Lung (tissue), 12 donors: Measurements from ENCODE around the gene RAP1A. TPM values are rescaled to one million over a fixed set of nuclear protein-coding genes. Genes with fewer than 3 reads are reported as not detected.

Source experiments
- ATAC-seq: fragments of 200-7000 bp; cut with Tn5 transposase; one replicate; pipeline ENCODE4 v1.9.1; 2020; ENCODE audit warnings: moderate number of reproducible peaks; ENCODE audit not compliant: insufficient read depth, low FRiP score
- DNase-seq, 3 donors: peaks; one replicate each; pipeline ENCODE4 v3.0.0-alpha.2; 2013 to 2017
- H3K27ac ChIP-seq, 2 donors: one replicate each; pipeline ENCODE4 v1.5.1; 2013; ENCODE audit warnings: mild to moderate bottlenecking in 2 of 2, moderate library complexity in 2 of 2, control low read depth in 1 of 2, inconsistent platforms in 1 of 2, low read depth in 1 of 2, low read length in 1 of 2
- H3K27me3 ChIP-seq, 3 donors: one replicate each; pipeline ENCODE4 v1.5.1; 2013; ENCODE audit warnings: low read length in 2 of 3; ENCODE audit not compliant: control insufficient read depth in 3 of 3, insufficient read depth in 3 of 3
- H3K36me3 ChIP-seq, 4 donors: one replicate each; pipeline ENCODE4 v1.5.1; 2013; ENCODE audit warnings: low read length in 4 of 4, mild to moderate bottlenecking in 1 of 4, moderate library complexity in 1 of 4; ENCODE audit not compliant: control insufficient read depth in 4 of 4, insufficient read depth in 4 of 4
- H3K4me1 ChIP-seq, 5 donors: one replicate each; pipeline ENCODE4 v1.5.1; 2013; ENCODE audit warnings: low read length in 5 of 5, mild to moderate bottlenecking in 2 of 5, moderate library complexity in 1 of 5; ENCODE audit not compliant: control insufficient read depth in 5 of 5, insufficient read depth in 5 of 5
- H3K4me3 ChIP-seq: one replicate; pipeline ENCODE4 v1.5.1; 2013; ENCODE audit warnings: mild to moderate bottlenecking, control low read depth, moderate library complexity
- H3K9ac ChIP-seq, 2 donors: one replicate each; pipeline ENCODE4 v1.5.1; 2013; ENCODE audit warnings: low read length in 2 of 2, control low read depth in 1 of 2; ENCODE audit not compliant: insufficient read depth in 1 of 2
- H3K9me3 ChIP-seq, 4 donors: one replicate each; pipeline ENCODE4 v1.5.1; 2013; ENCODE audit warnings: low read length in 3 of 4, mild to moderate bottlenecking in 1 of 4, moderate library complexity in 1 of 4; ENCODE audit not compliant: control insufficient read depth in 4 of 4, insufficient read depth in 3 of 4
- WGBS, 2 donors: extraction: QIAGEN DNeasy Blood & Tissue Kit; methylation state at CpG; one replicate each; pipeline ENCODE4 v1.1.7; 2013; 5-methylcytosine and 5-hydroxymethylcytosine counted together
- polyA plus RNA-seq, 2 donors: library from polyadenylated mRNA; stranded (reverse); fragments of 200-250 nt; gene quantifications; one replicate each; pipeline ENCODE4 v1.2.1, GENCODE V29; 2013
- total RNA-seq, 2 donors: library from RNA; depleted of rRNA in 1 of 2; stranded (reverse); fragments of >200 nt in 1 of 2; gene quantifications; one replicate each; pipeline ENCODE4 v1.2.1, GENCODE V29; 2014 to 2021
- TF ChIP-seq, protein P1 (sequence below): IDR thresholded peaks from 2 replicates; pipeline ENCODE4 v1.5.1; 2012; ENCODE audit warnings: mild to moderate bottlenecking; ENCODE audit errors: control extremely low read depth, extremely low read depth
- donor health status: control.
- donor health status: control.
- donor health status: Bipolar disorder and iron deficiency.
- donor health status: healthy.
- donor health status: DM: yes; HTN: yes; CAD: no.

Gene RAP1A
- total and polyA plus RNA-seq, 4 donors, result 64.5 to 97.3 (median 77.6) TPM

DNA sequence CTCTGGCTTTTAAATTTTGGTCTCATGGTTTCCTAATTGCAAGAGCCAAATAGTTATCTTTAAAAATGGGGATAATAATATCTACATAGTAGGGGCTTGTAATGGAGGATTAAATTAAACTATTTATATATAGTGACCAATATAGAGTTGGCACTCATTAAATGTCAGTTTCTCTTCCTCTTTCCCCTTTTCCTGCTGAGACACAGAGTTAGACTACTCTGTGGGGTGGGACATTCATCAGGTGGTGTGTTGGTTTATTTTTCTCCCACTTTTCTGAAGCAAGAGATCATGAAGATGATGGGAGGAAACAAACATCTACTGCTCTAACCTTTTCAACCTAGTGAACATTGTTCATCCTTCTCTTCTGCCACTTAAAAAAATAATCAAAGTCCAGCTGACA is 17.3 kb upstream of the RAP1A start:
- Histone ChIP-seq H3K4me3 (no peak overlapping the region), H3K9me3 (no peaks in the 10 kb centered on the region), H3K9ac (no peak overlapping the region), H3K27ac (no peak overlapping the region), H3K27me3 (no peaks in the 10 kb centered on the region), H3K36me3 (no peaks in the 10 kb centered on the region), H3K4me1 (peaks cover 0 to 51% (median 21%) of the 10 kb centered on the region in 5 donors)
- ATAC-seq (no peak), DNase-seq (no peak)
- TF ChIP-seq, protein P1, sequence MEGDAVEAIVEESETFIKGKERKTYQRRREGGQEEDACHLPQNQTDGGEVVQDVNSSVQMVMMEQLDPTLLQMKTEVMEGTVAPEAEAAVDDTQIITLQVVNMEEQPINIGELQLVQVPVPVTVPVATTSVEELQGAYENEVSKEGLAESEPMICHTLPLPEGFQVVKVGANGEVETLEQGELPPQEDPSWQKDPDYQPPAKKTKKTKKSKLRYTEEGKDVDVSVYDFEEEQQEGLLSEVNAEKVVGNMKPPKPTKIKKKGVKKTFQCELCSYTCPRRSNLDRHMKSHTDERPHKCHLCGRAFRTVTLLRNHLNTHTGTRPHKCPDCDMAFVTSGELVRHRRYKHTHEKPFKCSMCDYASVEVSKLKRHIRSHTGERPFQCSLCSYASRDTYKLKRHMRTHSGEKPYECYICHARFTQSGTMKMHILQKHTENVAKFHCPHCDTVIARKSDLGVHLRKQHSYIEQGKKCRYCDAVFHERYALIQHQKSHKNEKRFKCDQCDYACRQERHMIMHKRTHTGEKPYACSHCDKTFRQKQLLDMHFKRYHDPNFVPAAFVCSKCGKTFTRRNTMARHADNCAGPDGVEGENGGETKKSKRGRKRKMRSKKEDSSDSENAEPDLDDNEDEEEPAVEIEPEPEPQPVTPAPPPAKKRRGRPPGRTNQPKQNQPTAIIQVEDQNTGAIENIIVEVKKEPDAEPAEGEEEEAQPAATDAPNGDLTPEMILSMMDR, result no peak

DNA sequence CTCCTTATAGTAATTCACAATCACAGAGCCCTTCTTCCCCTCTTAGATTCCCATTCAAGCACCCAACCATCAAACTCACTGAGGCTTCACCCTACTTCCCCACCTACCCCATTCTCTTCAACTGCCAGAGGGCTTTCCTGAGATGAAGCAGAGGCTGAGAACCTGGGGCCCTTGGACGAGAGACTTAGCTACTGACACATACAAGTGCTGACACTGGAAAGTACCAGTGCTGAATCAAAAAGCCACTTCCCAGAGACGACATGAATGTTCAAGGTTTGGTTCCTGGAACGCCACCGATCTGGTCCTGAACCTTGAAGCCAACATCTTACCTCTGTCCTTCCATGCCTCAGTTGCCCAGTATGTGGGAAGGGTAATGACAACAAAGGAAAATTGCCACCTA is 16.6 kb upstream of the RAP1A start:
- DNase-seq (no peak), ATAC-seq (no peak)
- Histone ChIP-seq H3K36me3 (no peaks in the 10 kb centered on the region), H3K27ac (no peak overlapping the region), H3K4me1 (peaks cover 0 to 44% (median 20%) of the 10 kb centered on the region in 5 donors), H3K4me3 (no peak overlapping the region), H3K27me3 (no peaks in the 10 kb centered on the region), H3K9me3 (no peaks in the 10 kb centered on the region), H3K9ac (no peak overlapping the region)
- WGBS, 2 donors, result 85 to 94% methylated on average over 4 of the region's 4 CpGs
- TF ChIP-seq, protein P1, result no peak

DNA sequence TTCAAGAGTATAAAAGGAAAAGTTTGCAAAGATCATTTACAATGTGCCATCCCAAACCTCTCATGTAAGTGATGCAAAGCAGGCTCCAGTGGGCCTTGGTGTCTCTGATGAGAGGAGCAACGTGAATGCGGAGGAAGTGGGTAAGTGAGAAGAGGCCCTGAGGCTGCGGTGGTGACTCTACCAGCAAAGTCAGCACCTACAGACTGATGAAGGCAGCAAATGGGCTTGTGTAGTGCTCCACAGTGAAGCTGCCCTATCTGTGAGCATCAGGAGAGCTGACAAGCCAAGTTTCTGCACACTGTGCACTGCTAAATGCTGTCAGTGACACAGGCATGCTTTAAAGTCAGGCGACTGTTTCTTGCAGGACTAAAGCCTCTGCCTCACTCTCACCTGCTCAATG is 15.6 kb upstream of the RAP1A start:
- Histone ChIP-seq H3K27ac (no peak overlapping the region), H3K4me1 (peaks cover 0 to 36% (median 16%) of the 10 kb centered on the region in 5 donors), H3K27me3 (no peaks in the 10 kb centered on the region), H3K4me3 (peak overlapping the region; percentile 3), H3K9ac (no peak overlapping the region), H3K36me3 (no peaks in the 10 kb centered on the region), H3K9me3 (no peaks in the 10 kb centered on the region)
- no peak for ATAC-seq
- WGBS, 2 donors, result 67 to 77% methylated on average over 4 of the region's 4 CpGs
- DNase-seq, result no peak
- TF ChIP-seq, protein P1, result no peak

DNA sequence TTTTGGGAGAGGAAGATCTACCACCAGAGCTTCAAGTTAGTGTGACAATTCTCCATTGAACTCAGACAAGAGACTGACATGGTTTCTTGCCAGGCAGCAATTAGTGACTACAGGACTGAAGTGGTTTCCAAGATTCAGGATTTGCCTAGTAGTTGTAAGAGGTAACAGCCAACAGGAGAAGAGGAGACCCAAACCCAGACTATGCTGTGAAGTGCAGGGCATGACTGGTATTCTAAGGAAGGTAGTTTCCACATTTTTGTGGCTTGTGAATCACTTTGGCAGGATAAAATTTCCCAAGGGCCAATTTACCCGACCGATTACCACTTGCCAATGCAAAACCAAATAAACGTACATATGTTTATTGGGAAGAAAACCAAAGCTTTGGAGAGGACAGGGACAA is 14.7 kb upstream of the RAP1A start:
- Histone ChIP-seq H3K27me3 (no peaks in the 10 kb centered on the region), H3K4me1 (peaks cover 0 to 36% (median 16%) of the 10 kb centered on the region in 5 donors), H3K9ac (no peak overlapping the region), H3K9me3 (no peaks in the 10 kb centered on the region), H3K4me3 (no peak overlapping the region), H3K36me3 (no peaks in the 10 kb centered on the region), H3K27ac (no peak overlapping the region)
- 70 to 75% methylated on average over 3 of the region's 3 CpGs for WGBS, 2 donors
- no peak for ATAC-seq
- DNase-seq, result no peak
- TF ChIP-seq, protein P1, result no peak
